Subcutaneous adipose tissue (tissue), 4 donors: ENCODE measurements around the gene PLA2G3. TPM values are rescaled to one million over a fixed set of nuclear protein-coding genes. Genes with fewer than 3 reads are reported as not detected.

Source experiments
- CTCF ChIP-seq: fragments of 450-650 bp; IDR thresholded peaks from one replicate; pipeline ENCODE4 v1.5.1; 2016; ENCODE audit warnings: low read depth, mild to moderate bottlenecking, control low read depth, antibody characterized with exemption, moderate library complexity
- total RNA-seq, 4 donors: library from RNA; depleted of rRNA; stranded (reverse); fragments of >200 nt; gene quantifications; one replicate each; pipeline ENCODE4 v1.1.0, GENCODE V29; 2016

Gene PLA2G3
- total RNA-seq, 4 donors from 2014 or later: not detected

- no peak for TF ChIP-seq CTCF
Measured at GRCh38 chr22:31105282-31105929, 34.9 kb downstream of the PLA2G3 start.

DNA sequence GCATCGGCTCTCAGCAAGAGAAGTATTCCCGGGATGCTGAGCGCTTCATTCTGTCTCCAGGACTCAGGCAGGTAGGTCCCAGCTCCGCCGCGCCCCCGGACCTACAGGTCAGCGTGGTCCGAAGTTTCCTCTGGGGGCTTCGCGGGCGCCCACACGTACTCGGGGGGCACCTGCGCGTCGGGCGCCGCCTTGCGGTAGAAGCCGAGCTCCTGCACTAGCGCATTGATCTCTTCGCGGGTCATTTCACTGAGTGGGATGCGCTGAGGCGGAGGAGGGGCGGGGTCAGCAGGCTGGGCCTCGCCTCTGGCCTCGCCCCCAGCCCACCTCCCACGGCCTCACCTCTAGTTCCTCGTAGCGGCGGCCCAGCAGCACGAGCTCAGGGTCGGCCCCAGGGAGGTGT, 35.4 kb downstream of the PLA2G3 start:
- TF ChIP-seq CTCF: no peak

DNA sequence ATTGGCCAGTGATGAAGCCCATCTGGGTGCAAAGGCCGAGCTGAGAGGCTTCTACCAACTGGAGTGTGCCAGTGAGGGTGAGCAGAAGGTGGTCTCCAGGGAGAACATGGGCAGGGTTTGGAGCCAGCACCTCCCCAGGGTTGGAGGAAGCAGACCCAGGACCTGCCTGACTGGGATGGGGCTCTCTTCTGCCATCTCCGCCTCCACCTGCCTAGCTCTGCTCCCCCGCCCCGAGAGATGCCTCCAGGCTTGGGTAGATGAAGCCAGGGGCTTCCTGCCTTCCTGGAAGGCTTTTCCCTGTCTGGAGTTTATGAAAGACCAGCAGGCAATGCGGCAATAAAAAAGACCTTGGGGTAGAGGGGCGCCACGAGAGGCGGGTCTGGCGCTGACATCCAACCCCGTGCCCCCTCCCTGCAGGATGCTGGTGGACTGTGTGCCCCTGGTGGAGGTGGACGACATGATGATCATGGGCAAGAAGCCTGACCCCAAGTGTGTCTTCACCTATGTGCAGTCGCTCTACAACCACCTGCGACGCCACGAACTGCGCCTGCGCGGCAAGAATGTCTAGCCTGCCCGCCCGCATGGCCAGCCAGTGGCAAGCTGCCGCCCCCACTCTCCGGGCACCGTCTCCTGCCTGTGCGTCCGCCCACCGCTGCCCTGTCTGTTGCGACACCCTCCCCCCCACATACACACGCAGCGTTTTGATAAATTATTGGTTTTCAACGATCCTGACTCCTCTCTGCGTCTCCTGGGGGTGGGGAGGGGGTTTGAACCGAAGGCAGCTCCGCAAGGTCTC, 36.2 kb downstream of the PLA2G3 start:
- TF ChIP-seq CTCF: no peak

DNA sequence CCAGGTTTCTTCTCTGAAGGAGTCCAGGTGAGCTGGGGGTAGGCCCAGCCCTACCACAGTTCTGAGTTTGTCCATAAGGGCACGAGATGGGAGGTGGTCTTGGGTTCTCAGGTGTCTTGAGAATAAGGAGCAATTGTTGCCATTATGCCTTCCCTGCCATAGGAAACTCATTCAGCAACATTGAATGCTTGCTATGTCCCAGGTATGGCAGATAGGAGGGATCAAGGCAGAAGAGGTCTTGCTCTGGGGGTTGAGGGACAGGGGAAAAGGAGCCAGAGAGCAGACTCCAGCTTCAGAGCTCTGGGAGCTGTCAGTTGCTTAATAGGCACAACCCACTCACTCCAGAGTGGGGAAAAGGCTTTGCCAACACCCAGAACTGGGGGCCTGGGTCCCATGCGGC, 37.2 kb downstream of the PLA2G3 start:
- TF ChIP-seq CTCF: no peak

GRCh38 chr22:31102441-31103081, 37.7 kb downstream of the PLA2G3 start:
- no peak for TF ChIP-seq CTCF

DNA sequence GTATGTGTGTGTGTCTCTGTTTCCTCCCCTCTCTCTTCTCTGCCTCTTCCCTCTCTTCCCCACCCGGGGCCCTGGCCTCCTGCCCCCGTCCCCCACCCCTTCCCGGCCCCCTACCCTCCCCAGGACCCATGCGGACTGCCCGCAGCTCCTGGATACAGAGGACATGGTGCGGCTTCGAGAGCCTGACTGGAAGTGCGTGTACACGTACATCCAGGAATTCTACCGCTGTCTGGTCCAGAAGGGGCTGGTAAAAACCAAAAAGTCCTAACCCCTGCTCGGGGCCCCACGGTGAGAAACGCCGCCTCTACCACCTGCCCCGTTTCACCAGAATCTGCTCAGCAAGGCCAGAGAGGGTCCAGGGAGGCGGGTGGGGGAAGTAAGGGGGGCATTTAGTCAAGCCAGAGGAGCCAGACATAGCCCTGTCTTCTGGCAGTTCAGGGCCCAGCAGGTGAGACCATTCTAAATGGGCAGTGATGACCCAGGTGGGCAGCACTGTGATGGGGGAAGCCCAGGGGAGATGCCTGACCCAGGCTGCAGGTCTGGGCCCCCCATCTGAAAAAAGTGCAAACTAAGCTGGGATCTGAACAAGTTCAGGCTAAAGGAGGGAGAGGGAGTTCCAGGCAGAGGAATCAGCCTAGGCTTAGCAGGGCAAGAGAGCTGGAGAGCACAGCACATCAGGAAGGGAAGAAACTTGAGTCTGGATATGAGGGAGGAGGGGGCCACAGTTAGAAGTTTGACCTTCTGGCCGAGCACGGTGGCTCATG, 39.4 kb downstream of the PLA2G3 start:
- no peak for TF ChIP-seq CTCF
